Hematopoietic multipotent progenitor cell treated with erythropoietin and hydrocortisone succinate and interleukin-3 and kit ligand, for 17 days (in vitro differentiated cells): ENCODE data around the gene KCNQ1.

Source experiments
- DNase-seq: peaks from one replicate; pipeline ENCODE4 v3.0.0-alpha.2; 2015; ENCODE audit warnings: low spot score

The KCNQ1 gene

GRCh38 chr11:2862395-2863275 is 417.8 kb downstream of the KCNQ1 start:
- no peak for DNase-seq

GRCh38 chr11:2863276-2863618 is 418.4 kb downstream of the KCNQ1 start:
- DNase-seq: no peak

GRCh38 chr11:2864901-2865300 is 420.1 kb downstream of the KCNQ1 start:
- no peak for DNase-seq

- DNase-seq: no peak
These were observed 421.2 kb downstream of the KCNQ1 start for GRCh38 chr11:2865922-2866577.

- no peak for DNase-seq
These were observed 422.3 kb downstream of the KCNQ1 start for GRCh38 chr11:2867142-2867541.

- no peak for DNase-seq
These were observed 423.1 kb downstream of the KCNQ1 start for GRCh38 chr11:2867722-2868505.

GRCh38 chr11:2868506-2869133 is 423.8 kb downstream of the KCNQ1 start:
- DNase-seq: no peak

- no peak for DNase-seq
These were observed 424.3 kb downstream of the KCNQ1 start for GRCh38 chr11:2869134-2869526.

GRCh38 chr11:2869561-2870427 is 425.0 kb downstream of the KCNQ1 start:
- no peak for DNase-seq

- no peak for DNase-seq
These were observed 425.7 kb downstream of the KCNQ1 start for GRCh38 chr11:2870460-2870859.

GRCh38 chr11:2870969-2871680 is 426.3 kb downstream of the KCNQ1 start:
- no peak for DNase-seq

GRCh38 chr11:2874963-2875362 is 430.2 kb downstream of the KCNQ1 start:
- DNase-seq: no peak

- no peak for DNase-seq
These were observed 432.7 kb downstream of the KCNQ1 start for GRCh38 chr11:2877474-2877873.

- DNase-seq: no peak
These were observed 434.0 kb downstream of the KCNQ1 start for GRCh38 chr11:2878782-2879181.

GRCh38 chr11:2880646-2881045 is 435.8 kb downstream of the KCNQ1 start:
- no peak for DNase-seq

GRCh38 chr11:2881076-2881980 is 436.5 kb downstream of the KCNQ1 start:
- no peak for DNase-seq

- no peak for DNase-seq
These were observed 437.2 kb downstream of the KCNQ1 start for GRCh38 chr11:2881981-2882375.

- DNase-seq: no peak
These were observed 437.7 kb downstream of the KCNQ1 start for GRCh38 chr11:2882396-2883110.

GRCh38 chr11:2883640-2883978 is 438.8 kb downstream of the KCNQ1 start:
- no peak for DNase-seq
